Frontal cortex (tissue), 4 donors: ENCODE results near the gene PHACTR3. TPM values are rescaled to one million over a fixed set of nuclear protein-coding genes. Genes with fewer than 3 reads are reported as not detected.

Experiments used
- DNase-seq, 2 donors: peaks; one replicate each; pipeline ENCODE4 v3.0.0; 2012; ENCODE audit warnings: low spot score in 2 of 2
- FAIRE-seq: peaks from 2 replicates; lab custom pipeline; 2012; peaks lifted over from hg19 to GRCh38; lab: Jason Lieb, UNC
- total RNA-seq: library from RNA; depleted of rRNA; stranded (reverse); fragments of >200 nt; gene quantifications from one replicate; pipeline ENCODE4 v1.2.3, GENCODE V29; 2014
- donor health status: control.
- donor health status: control.
- donor health status: control.

PHACTR3 gene
- total RNA-seq, 1 donor from 2014 or later, result 40.8 TPM

DNA sequence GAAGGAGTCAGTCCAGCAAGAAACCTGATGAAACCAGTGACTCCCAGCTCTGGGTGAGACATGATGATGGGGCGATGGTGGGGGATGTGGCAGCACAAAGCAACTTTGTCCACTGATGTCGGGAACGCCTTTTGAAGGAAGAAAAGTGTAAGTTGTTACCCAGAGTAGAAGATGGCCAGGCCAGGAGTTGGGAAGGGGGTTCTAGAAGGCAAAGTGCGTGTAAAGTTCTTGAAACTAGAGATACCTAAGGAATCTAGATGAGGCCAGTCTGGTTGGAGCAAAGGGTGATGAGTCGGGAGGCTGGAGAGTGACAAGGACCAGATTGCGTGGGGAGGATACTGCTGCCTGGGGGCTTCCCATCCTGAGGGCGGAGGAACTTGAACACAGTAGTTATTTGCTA is 117.0 kb downstream of the PHACTR3 start:
- FAIRE-seq, result no peak
- DNase-seq, result no peak

DNA sequence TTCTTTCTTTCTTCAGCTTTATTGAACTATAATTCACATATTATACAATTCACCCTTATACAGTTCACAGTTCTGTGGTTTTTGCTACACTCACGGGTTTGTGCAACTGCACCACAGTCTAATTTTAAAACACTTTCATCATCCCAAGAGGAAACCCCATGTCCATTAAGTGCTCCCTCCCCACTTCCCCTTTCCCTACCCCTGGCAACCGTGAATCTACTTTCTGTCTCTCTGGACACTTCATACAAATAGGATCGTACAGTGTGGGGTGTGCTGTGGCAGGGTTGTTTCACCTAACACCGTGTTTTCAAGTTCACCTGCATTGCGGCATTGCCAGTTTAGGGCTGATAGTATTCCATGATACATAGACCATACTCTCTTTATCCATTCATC is 118.8 kb downstream of the PHACTR3 start:
- DNase-seq, result no peak
- no peak for FAIRE-seq

DNA sequence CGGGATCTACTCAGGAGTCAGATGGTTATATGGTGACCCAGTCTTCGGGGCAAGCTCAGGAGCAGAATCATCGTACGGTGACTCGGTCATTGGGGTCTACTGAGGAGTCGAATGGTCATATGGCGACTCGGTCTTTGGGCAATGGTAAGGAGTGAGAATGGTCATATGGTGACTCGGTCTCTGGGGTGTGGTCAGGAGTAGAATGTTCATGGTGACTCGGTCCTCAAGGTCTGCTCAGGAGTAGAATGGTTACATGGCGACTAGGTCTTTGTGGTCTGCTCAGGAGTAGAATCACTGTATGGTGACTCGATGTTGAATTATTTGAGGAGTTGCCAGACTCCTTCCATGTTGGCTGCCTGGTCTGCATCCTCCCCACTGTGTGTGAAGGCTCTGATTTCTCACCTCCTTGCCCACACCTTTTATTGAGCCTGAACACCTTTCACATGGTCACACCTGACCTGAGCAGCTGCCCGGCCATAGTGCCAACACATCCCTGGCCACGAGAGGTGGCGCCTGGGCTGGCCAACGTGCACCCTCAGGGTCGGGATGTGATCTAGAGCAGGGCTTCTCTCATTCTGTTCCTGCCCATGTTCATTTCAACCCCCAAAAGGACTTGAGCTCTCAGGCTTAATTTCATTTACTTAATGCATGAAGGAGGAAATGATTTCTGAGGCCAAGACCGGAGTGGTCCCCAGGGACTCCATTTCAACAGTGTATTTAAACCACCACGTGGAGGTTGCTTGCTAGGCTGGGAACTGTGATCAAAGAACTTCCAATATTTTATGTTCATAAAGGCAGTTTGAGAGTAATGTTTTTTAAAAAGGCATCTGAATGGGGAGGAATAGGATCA is 119.5 kb downstream of the PHACTR3 start:
- no peak for DNase-seq

DNA sequence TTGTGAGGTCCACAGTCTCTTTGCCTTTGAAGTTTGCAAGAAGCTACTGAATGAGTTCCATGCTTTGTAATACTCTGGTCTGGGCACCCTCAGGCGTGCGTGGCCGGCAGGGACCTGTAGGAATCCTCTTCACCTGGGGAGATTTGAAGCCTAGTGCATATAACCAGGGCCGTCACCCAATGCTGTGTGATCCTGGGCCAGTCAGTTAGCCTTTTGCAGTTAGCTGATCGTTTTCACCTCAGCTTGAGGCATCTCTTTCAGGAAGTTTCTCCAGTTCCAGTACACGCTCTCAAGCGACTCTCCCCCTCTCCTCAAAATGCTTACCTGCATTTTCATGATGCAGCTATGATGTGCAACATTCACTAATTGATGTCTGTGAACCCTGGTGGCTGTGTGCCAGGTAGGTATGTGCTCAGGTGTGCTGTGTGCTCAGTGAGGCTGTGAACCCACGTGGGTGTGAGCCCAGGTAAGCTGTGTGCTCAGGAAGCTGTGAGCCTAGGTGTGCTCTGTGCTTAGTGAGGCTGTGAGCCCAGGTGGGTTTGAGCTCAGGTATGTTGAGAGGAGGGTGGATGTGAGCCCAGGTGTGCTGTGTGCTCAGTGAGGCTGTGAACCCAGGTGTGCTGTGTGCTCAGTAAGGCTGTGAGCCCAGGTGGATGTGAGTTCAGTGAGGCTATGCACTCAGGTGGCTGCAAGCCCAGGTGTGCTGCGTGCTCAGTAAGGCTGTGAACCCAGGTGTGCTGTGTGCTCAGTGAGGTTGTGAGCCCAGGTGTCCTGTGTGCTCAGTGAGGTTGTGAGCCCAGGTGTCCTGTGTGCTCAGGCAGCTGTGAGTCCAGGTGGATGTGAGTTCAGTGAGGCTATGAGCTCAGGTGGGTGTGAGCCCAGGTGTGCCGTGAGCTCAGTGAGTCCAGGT is 120.4 kb downstream of the PHACTR3 start:
- no peak for FAIRE-seq

More for the DNA sequence above, 119.5 kb downstream of the PHACTR3 start:
- FAIRE-seq, result no peak

DNA sequence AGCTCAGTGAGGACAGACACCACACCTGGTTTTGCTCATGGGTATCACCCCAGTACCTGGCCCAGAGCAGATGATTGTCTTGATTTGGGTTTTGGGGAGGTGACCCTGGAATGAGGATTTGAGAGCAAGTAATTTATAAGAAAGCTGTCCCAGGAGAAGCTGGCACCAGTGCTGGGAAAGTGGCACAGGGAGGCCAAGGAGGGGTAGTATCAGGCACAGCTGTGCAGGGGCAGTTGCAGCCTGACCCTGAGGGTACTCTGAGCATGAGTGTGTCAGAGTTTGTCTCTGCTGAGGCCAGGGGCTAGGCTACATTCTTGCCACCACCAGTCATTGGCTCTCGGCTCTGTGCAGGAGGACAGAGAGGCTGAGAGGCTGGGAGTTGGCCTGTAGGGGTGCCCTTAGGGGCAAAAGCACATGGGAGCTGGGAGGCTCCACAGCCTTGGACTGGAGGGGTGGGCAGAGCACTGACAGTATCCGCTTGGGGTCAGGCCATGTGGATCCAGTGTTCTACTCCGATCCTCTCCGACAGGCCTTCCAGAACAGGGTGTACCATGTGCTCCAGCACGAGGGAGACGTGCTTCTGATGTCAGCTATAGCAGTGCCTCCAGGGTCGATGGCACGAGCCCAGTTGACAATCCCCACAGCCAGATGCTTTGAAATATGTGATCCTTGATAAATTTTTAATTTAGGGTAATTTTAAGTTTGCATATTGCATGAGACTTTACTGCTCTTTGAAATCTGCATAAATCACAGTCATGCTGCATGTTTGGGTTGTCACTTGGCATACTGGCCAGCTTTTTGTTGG is 121.3 kb downstream of the PHACTR3 start:
- DNase-seq (no peak), FAIRE-seq (no peak)

More for the DNA sequence above, 120.4 kb downstream of the PHACTR3 start:
- no peak for DNase-seq

DNA sequence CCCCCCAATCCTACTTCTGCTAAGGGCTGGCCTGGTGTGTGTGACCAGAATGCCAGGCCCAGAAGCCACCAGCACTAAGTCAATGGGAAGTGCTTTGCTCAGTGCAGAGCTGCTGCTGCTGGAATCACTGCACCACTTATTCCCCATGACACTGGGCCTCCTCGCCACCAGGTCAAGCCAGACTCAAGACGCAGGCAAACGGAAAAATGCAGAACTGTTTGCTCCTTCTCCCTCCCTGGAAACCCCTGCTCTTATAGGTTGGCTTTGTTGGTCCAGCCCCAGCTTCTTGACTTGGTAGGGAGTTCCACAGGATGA is 121.9 kb downstream of the PHACTR3 start:
- FAIRE-seq (no peak), DNase-seq (no peak)

DNA sequence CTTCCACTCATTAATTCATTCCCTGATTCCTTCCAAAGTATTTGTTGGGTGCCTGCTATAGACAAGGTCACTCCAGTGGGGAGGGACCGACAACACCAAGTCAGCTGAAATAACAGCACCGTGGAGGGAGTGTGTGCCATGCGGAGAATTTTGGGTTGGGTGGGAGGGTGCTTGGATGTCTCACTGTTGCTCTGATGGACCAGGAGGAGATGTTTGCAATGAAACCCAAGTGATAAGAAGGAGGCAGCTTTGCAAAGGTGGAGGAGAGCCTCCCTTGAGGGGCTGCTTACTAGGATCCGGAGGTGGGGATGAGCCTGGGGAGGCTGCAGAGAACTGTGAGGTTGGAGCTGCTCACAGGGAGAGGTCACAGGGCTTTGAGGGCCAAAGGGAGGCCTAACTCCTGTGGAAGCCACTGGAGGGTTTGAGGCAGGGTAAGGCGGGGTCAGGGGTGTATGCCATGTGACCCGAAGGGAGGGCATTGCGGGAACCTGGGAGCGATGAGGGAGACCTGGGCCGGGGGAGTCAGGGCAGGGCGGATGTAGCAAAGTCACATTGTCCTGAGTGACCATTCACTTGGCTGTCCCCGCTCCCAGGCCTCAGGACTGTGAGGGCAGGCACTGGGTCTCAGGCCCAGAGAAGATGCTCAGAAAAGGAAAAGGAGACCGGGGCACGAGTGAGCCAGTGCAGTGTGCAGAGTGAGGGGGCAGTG is 124.5 kb downstream of the PHACTR3 start:
- DNase-seq (no peak), FAIRE-seq (no peak)

DNA sequence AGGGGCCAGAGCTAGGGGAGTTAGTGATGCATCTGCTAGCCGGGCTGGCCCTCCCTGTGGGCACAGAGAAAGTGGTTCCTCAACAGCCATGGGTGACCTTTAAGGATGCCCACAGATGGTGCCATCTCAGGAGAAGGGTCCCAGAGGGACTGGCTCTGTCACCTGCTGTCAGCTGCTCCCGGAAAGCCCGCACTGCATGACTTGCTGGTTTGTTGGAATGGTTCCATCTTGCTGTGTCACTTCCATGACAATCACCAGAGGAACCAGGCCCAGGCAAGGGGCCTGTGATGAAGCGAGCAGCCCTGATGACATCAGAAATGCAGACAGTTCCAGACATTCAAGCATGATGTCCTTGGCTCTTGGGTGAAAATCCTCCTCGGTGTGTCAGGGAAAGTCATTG is 125.2 kb downstream of the PHACTR3 start:
- DNase-seq (no peak), FAIRE-seq (no peak)

DNA sequence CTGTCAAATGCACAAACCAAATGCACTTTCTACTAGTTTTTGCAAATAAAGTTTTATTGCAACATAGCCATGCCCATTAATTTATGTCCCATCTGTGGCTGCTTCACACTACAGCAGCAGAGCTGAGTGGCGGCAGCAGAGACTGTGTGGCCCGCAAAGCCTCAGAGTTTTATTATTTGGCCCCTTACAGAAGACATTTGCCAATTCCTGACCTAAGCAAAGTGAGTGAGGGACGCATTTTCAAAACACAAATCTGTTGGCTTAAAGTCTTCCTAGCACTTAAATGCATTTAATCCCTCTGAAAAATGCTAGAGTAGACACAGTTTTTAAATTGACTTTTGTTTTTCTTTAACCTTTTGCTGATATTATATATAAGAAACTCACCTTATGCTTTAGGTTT is 126.4 kb downstream of the PHACTR3 start:
- no peak for DNase-seq
- no peak for FAIRE-seq

DNA sequence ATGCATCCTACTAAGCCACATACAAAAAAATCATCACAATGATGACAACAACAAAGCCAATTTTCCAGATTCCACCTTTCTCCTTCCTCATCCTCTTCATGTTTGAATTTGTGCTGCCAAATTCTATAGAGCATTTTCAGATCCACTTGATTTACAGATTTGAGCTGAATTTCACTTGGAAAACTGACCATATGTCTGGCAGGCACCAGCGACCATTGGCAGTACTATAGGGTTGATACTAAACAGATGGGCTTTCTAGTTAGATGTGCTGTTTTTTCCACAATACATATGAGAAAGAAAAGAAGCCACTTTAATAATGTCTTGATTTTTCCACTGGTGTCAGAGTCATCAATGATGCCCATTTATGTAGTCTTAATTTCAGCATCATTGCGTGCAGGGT is 127.0 kb downstream of the PHACTR3 start:
- no peak for DNase-seq
- FAIRE-seq, result no peak

DNA sequence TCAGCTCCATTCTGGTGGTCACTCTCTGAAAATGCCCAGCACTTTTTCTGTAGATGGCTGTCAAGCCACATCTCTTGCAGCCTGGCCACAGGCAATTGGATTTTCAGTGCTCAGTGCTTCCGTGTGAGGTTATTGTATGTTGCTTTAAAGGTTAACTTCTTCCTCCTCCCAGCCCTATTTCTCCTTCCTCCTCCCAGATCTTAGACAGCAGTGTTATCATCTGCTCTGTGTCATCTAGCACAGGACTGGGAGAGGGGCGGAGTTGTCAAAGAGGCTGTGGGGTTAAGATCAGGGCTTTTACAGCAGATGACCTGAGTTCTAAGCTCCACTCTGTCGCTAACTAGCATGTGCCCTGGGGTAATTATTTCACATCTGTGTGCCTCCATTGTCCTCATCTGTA is 129.0 kb downstream of the PHACTR3 start:
- FAIRE-seq (no peak), DNase-seq (no peak)

DNA sequence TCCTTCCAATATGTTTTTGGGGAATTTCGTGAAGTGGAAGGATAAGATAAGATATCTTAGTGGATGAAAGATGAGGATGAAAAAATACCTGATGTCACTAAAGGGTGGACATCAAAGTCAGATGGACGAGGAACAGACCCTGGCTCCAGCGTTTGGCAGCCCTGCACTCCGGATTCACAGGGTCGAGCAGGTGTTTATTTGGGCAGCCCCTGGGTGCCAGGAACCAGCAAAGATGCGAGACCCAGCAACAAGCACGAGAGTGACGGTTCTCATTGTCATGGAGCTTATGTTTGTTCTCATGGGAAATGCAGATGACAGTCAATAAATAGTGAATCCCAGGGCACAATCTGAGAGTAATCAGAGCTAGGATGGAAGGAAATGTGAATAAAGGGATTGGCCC is 131.1 kb downstream of the PHACTR3 start:
- DNase-seq (no peak), FAIRE-seq (no peak)

DNA sequence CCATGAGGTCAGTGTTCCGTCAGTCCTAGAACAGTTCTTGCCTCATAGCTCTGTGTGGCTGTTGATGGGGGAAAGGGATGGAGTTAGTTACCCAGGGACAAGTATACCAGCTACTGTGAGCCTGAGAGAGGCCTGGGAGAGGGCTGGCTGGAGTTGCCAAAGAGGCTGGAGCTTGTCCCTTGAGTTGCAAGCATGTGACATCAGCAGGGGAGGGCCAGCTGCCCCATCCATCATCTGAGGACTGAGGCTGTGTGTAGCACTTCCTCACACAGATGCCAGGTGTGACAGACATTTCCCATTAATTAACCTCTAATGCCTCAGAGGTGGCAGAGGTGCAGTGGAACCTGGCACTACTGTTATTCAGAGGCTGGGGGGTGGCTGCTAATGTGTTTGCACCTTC is 131.6 kb downstream of the PHACTR3 start:
- FAIRE-seq, result no peak
- DNase-seq, result no peak

DNA sequence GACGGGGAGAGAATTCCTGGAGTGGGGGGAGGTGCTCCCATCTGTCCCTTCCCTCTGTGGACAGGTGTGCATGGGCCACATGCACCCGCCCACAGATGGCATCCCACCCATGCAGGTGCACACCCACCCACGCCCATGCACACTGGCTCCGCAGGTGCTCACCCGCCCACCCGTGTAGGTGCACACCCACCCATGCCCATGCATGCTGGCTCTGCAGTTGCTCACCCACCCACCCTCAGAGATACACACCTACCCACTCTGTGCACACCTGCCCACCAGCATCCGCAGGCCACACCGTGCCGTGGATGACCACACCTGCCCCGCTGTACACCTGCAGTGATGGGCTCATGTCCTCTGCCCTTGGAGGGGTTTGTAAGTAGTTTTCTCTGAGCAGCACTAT is 132.0 kb downstream of the PHACTR3 start:
- FAIRE-seq (no peak), DNase-seq (no peak)

DNA sequence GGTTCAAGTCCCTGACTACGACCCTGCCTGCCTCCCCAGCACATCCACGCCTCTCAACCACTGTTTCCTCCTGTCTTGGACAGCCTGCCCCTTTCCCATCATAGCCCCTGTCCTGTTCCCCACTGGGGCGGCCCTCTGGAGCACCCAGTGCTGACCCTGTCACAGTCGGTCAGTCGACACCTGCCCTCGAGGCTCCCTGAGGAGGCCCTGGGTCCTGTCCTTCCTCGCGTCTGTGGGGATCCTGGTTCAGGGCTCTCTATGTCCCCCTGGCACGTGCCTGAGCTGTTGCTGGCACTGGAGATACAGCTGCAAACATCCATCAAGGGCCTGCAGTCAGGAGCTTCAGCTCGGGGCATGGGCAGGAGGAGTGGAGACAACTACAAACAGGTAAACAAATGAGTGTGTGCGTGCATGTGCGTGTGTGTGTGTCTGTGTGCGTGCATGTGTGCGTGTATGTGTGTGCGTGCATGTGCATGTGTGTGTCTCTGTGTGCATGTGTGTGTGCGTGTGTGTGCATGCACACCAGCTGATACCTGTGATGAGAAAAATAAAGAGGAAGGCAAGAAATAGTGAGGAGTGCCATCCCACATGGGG is 132.8 kb downstream of the PHACTR3 start:
- DNase-seq, result no peak
- FAIRE-seq, result no peak

DNA sequence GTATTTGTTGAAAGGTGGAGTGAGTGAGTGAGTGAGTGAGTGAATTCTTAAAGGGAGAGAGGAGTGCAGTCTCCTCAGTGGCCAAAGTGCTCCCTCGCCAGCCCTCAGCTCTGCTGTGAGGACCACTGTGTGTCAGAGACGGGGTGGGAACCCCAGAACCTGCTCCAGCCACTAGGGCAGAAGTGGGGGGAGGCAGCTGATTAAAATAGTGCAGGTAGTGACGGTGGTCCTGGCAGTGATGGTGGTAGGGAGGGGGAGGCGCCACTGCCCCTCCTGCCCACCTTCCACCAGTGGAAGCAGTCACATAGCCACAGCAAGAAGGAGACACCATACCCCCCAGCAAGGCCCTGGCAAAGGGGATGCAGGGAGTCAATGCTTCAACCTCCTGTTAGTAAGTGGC is 133.5 kb downstream of the PHACTR3 start:
- DNase-seq (no peak), FAIRE-seq (no peak)

DNA sequence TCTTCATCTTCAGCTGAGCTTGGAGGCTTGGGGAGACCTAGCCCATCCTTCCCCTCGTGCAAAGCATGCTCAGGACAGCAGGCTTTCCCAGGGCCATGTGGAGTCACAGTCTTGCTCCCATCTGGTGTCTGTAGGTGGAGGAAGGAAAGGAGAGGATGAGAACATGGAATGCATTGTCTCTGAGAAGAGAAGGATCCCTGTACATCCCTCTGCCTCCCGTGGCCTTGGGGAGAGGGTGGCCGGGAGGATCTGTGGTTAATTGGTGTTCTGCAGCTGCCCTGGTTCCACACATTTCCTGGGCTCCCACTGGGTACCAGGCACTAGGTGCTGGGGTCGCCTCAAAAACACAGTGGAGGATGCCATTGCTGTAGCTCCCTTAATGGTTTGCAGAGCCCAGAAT is 134.5 kb downstream of the PHACTR3 start:
- DNase-seq, result no peak
- no peak for FAIRE-seq

DNA sequence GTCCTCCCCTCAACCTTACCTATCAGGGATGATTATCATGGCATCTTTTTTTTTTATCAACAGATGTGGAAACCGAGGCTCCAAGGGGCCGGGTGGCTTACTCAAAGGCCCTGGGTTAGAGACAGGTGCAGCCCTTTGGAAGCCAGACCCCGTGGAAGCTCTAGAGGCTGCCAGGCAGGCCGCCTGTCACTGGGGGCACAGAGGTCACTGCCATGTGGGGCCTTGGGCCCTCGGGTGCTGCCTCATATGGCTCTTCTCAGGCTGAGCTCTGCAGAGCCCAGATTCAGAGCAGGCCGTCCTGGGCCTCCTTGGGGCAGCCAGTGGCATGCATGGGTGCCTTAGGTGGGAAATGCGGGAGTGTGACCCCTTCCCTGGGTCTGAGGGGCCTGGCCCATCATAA is 136.3 kb downstream of the PHACTR3 start:
- no peak for FAIRE-seq

DNA sequence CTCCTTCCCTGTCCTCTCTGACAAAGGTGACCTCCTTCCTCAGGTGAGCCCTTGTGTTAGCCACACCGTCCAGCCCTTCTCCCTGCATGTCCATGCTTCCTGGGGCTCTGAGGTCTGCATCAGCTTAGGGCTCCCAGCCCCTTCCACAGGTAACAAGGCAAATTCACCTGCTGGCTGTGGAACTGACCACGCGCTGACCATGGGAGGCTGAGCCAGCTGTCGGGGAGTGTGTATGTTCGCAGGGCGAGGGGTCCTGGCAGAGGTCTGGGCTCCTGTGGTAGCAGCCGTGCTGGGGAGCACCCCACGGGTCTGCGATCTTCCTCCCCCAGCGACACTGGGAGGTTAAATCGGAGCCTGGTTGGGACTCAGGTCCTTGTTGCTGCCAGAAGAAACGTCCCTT is 136.7 kb downstream of the PHACTR3 start:
- DNase-seq, result no peak

More for the DNA sequence above, 136.3 kb downstream of the PHACTR3 start:
- no peak for DNase-seq

More for the DNA sequence above, 136.7 kb downstream of the PHACTR3 start:
- no peak for FAIRE-seq
